GM12874 (cell line): ENCODE data around the gene RSBN1L.

Source experiments
- CTCF ChIP-seq: IDR thresholded peaks from 2 replicates; pipeline ENCODE4 v1.5.1; 2011; ENCODE audit warnings: low read depth, mild to moderate bottlenecking, control low read depth, low read length, moderate library complexity; ENCODE audit not compliant: insufficient read depth

Gene RSBN1L

GRCh38 chr7:77696057-77696642 lies at the start of gene RSBN1L:
TSS of gene RSBN1L (plus strand) at chr7:77696459. CDS start at chr7:77696470, 11 bp downstream.
- TF ChIP-seq CTCF = peak; percentile 34; the same call in 1 of the 2 replicates

- no peak for TF ChIP-seq CTCF
Measured at GRCh38 chr7:77648742-77649338, 47.4 kb upstream of the RSBN1L start.

- TF ChIP-seq CTCF = no peak
Measured at GRCh38 chr7:77649716-77650349, 46.4 kb upstream of the RSBN1L start.

- peak; percentile 49; the same call in 1 of the 2 replicates for TF ChIP-seq CTCF
Measured at GRCh38 chr7:77651575-77652162, 44.6 kb upstream of the RSBN1L start.

- no peak for TF ChIP-seq CTCF
Measured at GRCh38 chr7:77653572-77653971, 42.7 kb upstream of the RSBN1L start.

GRCh38 chr7:77655356-77655755 lies 40.9 kb upstream of the RSBN1L start:
- TF ChIP-seq CTCF = no peak

- no peak for TF ChIP-seq CTCF
Measured at GRCh38 chr7:77655836-77656455, 40.3 kb upstream of the RSBN1L start.
